HEK293 (cell line): ENCODE results near the gene VEGFB.
A peak's percentile ranks its signal among the peaks of the same experiment; 100 is the strongest.

Experiments
- ZBTB21 ChIP-seq: fragments of 450-650 bp; formaldehyde crosslinking; IDR thresholded peaks from 2 replicates; pipeline ENCODE4 v1.5.1; 2017; ENCODE audit warnings: missing biosample characterization, missing genetic modification characterization
- ZNF221 ChIP-seq: fragments of 450-650 bp; formaldehyde crosslinking; IDR thresholded peaks from 2 replicates; pipeline ENCODE4 v1.5.1; 2017; ENCODE audit warnings: missing biosample characterization, missing genetic modification characterization, borderline replicate concordance
- ZNF311 ChIP-seq: fragments of 450-650 bp; formaldehyde crosslinking; IDR thresholded peaks from 2 replicates; pipeline ENCODE4 v1.5.1; 2017; ENCODE audit warnings: missing biosample characterization, missing genetic modification characterization, borderline replicate concordance
- ZNF324 ChIP-seq: fragments of 450-650 bp; formaldehyde crosslinking; IDR thresholded peaks from 2 replicates; pipeline ENCODE4 v1.5.1; 2016; ENCODE audit warnings: missing biosample characterization, missing genetic modification characterization
- ZNF350 ChIP-seq: fragments of 450-650 bp; formaldehyde crosslinking; IDR thresholded peaks from 2 replicates; pipeline ENCODE4 v1.5.0; 2017; ENCODE audit warnings: missing biosample characterization, mild to moderate bottlenecking, missing genetic modification characterization
- ZNF529 ChIP-seq: fragments of 450-650 bp; formaldehyde crosslinking; IDR thresholded peaks from 2 replicates; pipeline ENCODE4 v1.5.1; 2017; ENCODE audit warnings: missing genetic modification characterization, missing biosample characterization; ENCODE audit not compliant: insufficient replicate concordance
- TF ChIP-seq, protein P1 (sequence below): fragments of 450-650 bp; formaldehyde crosslinking; IDR thresholded peaks from 2 replicates; pipeline ENCODE4 v1.5.0; 2017; ENCODE audit warnings: missing biosample characterization, missing genetic modification characterization, borderline replicate concordance
- TF ChIP-seq, protein P2 (sequence below): fragments of 450-650 bp; formaldehyde crosslinking; IDR thresholded peaks from 2 replicates; pipeline ENCODE4 v1.5.1; 2016; ENCODE audit warnings: missing biosample characterization, missing genetic modification characterization
- TF ChIP-seq, protein P3 (sequence below): fragments of 450-650 bp; formaldehyde crosslinking; IDR thresholded peaks from 2 replicates; pipeline ENCODE4 v1.5.1; 2016; ENCODE audit warnings: missing biosample characterization, missing genetic modification characterization

DNA sequence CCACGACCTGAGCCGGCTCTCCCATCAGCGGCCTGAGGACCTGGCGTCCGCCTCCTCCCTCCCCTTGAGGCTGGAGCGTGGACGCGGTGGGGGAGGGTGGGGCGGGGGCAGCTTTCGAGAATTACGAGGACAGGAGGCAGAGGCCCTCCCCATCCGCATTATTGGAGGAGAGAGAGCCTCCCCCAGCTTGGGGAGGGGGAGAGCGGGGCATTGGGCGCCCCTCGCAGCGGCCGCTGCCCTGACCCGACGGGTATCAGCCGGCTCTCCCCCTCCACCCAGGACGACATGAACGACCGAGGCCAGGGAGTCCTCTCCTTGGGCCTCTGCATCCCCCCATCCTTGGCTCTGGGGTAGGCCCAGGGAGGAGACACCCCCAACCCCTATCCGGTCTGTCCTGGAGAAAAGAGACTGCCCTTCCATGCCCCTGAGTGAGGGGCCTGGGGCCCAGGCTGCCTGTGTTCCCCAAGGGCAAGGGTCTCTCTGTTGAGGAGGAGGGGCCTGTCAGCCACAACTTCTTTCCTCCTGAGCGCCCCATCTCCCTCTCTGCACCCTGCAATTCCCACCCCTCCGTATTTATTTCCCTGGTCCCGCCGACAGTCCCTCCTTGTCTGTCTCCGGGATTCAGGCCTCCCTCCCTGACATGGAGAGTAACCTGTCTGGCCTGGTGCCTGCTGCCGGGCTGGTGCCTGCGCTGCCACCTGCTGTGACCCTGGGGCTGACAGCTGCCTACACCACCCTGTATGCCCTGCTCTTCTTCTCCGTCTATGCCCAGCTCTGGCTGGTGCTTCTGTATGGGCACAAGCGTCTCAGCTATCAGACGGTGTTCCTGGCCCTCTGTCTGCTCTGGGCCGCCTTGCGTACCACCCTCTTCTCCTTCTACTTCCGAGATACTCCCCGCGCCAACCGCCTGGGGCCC, 51.8 kb downstream of the VEGFB start:
- TF ChIP-seq, protein P1, sequence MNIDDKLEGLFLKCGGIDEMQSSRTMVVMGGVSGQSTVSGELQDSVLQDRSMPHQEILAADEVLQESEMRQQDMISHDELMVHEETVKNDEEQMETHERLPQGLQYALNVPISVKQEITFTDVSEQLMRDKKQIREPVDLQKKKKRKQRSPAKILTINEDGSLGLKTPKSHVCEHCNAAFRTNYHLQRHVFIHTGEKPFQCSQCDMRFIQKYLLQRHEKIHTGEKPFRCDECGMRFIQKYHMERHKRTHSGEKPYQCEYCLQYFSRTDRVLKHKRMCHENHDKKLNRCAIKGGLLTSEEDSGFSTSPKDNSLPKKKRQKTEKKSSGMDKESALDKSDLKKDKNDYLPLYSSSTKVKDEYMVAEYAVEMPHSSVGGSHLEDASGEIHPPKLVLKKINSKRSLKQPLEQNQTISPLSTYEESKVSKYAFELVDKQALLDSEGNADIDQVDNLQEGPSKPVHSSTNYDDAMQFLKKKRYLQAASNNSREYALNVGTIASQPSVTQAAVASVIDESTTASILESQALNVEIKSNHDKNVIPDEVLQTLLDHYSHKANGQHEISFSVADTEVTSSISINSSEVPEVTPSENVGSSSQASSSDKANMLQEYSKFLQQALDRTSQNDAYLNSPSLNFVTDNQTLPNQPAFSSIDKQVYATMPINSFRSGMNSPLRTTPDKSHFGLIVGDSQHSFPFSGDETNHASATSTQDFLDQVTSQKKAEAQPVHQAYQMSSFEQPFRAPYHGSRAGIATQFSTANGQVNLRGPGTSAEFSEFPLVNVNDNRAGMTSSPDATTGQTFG = no peak
- TF ChIP-seq ZBTB21 (tag by site-specific recombination) (no peak), ZNF311 (tag by site-specific recombination) (no peak), ZNF529 (tag by site-specific recombination) (no peak), ZNF350 (no peak), ZNF221 (no peak), ZNF324 (no peak)
- TF ChIP-seq, protein P2, sequence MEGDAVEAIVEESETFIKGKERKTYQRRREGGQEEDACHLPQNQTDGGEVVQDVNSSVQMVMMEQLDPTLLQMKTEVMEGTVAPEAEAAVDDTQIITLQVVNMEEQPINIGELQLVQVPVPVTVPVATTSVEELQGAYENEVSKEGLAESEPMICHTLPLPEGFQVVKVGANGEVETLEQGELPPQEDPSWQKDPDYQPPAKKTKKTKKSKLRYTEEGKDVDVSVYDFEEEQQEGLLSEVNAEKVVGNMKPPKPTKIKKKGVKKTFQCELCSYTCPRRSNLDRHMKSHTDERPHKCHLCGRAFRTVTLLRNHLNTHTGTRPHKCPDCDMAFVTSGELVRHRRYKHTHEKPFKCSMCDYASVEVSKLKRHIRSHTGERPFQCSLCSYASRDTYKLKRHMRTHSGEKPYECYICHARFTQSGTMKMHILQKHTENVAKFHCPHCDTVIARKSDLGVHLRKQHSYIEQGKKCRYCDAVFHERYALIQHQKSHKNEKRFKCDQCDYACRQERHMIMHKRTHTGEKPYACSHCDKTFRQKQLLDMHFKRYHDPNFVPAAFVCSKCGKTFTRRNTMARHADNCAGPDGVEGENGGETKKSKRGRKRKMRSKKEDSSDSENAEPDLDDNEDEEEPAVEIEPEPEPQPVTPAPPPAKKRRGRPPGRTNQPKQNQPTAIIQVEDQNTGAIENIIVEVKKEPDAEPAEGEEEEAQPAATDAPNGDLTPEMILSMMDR = peak; percentile 67
- TF ChIP-seq, protein P3, sequence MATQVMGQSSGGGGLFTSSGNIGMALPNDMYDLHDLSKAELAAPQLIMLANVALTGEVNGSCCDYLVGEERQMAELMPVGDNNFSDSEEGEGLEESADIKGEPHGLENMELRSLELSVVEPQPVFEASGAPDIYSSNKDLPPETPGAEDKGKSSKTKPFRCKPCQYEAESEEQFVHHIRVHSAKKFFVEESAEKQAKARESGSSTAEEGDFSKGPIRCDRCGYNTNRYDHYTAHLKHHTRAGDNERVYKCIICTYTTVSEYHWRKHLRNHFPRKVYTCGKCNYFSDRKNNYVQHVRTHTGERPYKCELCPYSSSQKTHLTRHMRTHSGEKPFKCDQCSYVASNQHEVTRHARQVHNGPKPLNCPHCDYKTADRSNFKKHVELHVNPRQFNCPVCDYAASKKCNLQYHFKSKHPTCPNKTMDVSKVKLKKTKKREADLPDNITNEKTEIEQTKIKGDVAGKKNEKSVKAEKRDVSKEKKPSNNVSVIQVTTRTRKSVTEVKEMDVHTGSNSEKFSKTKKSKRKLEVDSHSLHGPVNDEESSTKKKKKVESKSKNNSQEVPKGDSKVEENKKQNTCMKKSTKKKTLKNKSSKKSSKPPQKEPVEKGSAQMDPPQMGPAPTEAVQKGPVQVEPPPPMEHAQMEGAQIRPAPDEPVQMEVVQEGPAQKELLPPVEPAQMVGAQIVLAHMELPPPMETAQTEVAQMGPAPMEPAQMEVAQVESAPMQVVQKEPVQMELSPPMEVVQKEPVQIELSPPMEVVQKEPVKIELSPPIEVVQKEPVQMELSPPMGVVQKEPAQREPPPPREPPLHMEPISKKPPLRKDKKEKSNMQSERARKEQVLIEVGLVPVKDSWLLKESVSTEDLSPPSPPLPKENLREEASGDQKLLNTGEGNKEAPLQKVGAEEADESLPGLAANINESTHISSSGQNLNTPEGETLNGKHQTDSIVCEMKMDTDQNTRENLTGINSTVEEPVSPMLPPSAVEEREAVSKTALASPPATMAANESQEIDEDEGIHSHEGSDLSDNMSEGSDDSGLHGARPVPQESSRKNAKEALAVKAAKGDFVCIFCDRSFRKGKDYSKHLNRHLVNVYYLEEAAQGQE = no peak
